NK-92 (cell line): Measurements from ENCODE around the gene G6PD.
"Not testable (repeated sequence)": the region's sequence is repeated elsewhere in the genome, so short reads cannot be mapped to it uniquely, and the experiment has no call there.

ENCODE experiments used
- DNase-seq: peaks from one replicate; lab custom pipeline; 2025; ENCODE audit not compliant: unreplicated experiment; lab: John Stamatoyannopoulos, UW

Gene G6PD

DNA sequence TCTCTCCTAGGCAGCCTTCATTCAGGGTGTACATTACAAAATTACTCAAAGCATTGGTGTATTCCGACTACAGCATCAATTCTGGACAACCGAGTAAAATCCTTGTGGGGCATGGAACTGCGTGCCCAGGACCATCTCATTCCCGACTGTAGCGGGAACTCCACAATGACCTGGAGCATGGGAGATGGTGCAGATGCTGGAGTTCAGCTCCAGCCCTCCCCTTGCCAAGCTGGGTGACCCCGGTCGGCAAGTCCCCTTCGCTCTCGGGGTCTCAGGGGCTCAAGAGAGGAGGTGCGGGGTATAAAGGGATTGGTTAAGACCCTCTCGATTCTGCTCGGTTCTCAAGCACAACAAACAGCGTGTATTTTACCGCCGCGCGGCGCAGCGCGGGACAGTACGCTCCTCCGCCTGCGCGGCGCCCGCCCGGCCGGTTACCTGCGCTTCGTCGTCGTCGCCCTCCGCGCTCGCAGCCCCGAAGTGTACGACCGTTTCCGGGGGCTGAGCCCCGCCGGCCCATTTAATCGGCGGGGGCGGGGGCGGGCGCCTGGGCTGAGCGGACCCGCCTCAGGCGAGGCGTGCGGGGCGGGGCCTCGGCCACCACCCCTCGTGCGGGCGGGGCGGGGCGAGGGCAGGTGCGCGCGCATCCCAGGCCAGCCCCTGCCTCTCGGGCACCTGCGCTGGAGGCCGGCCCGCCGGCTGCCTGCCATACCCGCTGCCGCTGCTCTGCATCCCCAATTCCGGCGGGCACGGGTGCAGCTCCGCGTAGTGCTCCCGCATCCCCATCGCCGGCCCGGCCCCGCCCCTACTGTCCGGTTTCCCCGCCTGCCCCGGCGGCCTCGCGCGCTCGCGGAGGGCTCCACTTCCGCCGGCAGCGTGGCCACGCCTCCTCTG, at the start of gene G6PD:
Gene G6PD (minus strand): TSS at position 493 of the 891 bp plus-strand sequence. CDS start 691 bp downstream, outside the sequence.
- no peak for DNase-seq

DNA sequence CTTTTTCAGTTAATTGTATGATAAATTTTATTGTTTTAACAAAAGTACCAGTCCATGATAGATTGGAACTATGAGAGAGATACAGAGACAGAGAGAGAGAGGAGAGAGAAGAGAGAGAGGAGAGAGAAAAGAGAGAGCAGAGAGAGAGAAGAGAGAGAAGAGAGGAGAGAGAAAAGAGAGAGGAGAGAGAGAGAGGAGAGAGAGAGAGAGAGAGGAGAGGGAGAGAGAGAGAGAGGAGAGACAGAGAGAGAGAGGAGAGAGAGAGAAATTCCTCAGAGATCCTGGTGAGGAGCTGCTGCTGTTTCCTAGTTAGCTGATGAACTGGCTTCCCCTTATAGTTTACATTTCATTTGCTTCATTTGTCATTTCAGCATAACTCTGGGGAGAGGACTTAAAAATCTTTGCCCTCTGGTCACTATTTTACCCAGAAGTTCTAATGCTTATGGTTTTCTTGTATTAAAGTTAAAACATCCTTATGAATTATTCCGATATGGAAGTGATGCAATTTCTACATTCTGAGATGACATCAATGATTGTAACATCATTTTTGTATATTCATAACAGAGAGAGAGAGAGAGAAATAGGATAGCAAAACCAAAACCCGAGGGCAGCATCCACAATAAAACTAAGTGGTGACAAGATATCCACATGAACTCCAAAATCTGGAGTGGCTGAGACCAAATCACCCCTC, 49.1 kb upstream of the G6PD start:
- DNase-seq: no peak

DNA sequence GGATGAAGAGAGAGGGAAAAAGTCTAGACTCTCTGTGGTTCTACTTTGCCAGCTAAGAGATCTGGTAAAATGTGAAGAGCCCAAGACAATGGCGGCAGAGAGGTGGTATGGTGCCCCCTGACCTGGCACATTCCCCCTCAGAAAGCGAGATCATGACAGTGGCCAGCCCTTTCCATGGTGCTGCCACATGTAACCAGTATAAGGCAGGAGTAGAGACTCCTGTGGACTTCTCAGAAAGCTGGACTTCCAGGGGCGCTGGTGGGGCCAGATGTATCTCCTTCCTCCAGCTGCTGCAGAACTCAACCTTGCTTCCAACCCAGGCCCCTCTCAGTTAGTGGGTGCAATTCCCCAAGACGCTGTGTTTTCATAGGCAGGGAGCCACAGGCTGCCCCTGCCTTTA, 47.8 kb upstream of the G6PD start:
- no peak for DNase-seq

DNA sequence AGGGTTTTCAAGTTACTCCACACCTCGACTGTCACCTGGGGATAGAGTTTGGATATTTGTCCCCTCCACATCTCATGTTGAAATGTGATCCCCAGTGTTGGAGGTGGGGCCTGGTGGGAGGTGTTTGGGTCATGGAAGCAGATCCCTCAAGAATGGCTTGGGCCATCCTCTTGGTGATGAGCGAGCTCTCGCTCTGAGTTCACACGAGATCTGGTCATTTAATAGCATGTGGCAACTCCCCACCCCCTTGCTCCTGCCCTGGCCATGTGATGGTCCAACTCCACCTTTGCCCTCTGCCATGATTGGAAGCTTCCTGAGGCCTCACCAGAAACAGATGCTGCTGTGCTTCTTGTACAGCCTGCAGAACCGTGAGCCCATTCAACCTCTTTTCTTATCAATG, 46.6 kb upstream of the G6PD start:
- no peak for DNase-seq

DNA sequence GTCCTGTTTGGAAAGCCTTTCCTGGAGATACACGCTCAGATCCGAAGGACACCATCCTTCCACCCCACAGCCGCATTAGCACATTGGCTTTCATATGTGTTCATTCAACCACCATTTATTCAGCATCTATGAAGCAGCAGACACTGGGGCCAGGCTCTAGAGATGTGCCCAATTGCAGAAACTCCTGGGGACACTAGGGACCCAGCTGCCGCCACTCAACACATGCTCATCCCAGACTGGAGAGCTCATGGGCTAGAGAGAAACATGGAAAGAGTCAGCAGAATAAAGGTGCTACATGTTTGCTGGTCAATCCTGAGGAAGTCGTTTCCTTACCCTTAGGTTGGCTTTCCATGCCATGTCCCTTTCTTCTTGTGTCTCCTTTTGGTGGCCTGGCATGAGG, 45.9 kb upstream of the G6PD start:
- no peak for DNase-seq

DNA sequence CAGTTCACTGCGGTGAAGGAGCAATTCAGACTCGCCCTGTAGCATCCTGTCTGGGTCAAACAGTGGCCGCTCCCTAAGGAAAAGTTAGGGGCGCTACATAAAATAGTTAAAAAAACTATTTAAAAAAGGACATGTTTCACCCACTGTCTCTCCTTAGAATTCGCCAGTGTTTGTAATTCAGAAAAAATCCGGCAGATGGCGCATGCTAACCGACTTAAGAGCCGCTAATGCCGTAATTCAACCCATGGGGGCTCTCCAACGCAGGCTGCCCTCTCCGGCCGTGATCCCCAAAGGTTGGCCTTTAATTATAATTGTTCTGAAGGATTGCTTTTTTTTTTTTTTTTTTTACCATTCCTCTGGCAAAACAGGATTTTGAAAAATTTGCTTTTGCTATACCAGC, 43.8 kb upstream of the G6PD start:
- not testable (repeated sequence) for DNase-seq

DNA sequence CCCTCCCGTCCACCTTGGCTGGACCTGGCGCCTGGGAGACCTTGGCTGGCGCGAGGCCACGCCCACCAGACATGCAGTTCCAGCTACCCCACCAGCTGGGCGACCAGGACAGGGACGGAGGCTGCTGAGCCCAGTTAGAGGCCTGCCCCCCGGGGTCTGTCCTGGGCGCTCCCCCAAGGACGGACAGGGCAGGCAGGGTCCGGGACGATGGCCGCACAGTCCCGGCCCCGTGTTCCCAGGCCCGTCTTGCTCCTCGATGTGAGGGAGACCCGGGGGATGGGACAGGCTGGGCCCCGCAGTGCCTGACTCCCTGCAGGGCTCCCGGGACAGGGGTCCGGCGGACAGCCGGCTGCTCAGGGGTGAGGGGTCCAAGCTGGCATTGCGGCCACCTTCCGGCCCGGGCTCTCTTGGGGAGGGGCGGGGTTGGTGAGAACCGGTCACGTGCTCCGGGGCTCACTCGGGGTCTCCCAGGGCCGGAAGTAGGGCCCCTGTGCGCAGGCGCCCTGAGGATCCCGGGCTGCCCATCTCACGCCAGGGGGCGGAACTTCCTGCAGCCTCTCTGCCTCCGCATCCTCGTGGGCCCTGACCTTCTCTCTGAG, 38.0 kb upstream of the G6PD start, which contains the start of gene CTAG1A:
Gene CTAG1A (plus strand): TSS at position 549 of the 599 bp plus-strand sequence. CDS start 74 bp downstream, outside the sequence.
- DNase-seq: not testable (repeated sequence)

DNA sequence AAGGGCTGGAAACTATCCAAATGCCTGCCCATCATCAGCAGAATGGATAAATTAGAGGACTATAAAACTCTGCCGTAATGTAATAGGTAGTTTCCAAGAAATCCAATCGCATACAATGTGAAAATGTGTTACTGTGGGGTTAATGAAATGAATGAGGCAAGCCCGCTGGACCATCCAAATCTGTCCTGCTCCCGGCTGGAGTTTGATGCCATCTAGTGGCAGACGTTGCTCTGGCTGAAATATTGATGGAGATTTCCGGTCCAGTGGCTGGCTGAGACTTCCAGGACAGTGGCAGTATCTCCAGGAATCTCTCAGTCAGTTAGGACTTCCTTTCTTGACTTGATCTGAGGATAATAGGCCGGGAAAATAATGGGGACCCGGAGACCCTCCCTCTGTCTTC, 36.3 kb upstream of the G6PD start:
- not testable (repeated sequence) for DNase-seq

DNA sequence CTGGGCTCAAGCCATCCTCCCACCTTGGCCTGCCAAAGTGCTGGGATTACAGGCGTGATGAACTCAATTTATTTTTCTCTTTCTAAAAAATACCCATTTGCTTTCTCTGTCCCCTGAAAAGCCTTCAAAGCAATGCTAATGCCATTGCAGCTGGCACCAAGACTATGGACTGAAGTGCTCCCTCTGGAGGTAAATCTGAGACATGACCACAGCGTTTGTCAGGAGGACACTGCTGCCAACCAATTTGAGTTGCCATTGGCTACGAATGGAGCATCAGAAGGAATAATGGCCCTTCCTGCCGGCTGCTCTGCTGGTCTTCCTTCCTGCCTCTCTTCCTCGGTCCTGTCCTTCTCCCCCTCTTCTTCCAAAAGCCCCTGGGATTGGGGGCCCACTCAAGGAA, 28.4 kb upstream of the G6PD start:
- not testable (repeated sequence) for DNase-seq

DNA sequence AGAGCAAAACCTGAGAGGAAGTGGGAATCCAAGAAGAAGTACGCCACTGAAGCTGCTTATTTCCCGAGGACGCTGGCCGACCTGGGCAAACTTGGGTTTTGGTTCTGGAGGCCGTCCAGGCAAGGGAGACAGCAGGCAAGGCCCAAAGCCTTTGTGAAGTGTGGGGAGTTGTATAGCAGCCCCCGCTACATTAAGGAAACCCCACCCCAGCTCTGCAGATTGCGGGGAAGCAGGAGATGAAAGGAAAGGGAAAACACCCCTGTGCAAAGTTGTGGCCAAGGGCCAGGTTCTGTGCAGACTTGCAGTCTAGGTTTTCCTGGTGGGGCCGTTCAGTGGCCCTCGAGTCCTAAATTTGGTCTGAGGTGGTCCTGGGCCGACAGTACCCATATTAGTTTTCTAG, 26.4 kb upstream of the G6PD start:
- not testable (repeated sequence) for DNase-seq

DNA sequence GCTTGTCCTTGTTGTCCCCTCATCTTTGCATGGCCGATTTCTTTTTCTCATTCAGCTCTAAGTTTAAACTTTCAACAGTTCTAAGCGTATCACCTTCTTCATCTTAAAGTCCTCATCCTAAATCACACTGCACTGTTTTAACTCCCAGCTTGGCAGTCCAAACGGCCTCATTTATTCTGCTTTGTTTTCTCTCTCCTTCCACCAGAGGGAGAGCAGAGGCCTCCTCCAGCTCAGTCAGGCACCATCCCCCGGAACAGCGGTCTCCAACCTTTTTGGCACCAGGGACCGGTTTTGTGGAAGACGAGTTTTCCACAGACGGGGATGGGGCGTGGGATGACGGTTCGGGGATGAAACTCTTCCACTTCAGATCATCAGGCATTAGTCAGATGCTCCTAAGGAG, 23.7 kb upstream of the G6PD start:
- DNase-seq: not testable (repeated sequence)

DNA sequence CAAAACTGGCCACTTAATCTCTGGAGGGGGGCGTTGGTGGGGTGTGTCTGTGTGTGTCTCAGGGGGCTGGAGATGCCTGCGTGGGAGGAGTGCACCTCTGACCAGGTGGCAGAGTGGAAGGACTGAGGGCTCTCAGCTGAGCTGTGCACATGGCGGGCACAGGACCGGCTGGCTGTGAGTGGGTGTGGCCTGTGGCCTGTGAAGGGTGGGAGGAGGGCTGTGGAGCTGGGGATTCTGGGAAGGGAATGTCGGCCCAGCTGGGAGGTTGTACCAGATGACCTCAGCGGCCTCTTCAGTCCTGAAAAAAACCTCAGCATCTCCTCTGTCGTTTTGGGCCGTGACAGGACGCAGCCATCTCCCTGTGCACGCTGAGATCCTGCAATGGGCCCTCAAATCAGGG, 15.6 kb upstream of the G6PD start:
- DNase-seq: not testable (repeated sequence)

DNA sequence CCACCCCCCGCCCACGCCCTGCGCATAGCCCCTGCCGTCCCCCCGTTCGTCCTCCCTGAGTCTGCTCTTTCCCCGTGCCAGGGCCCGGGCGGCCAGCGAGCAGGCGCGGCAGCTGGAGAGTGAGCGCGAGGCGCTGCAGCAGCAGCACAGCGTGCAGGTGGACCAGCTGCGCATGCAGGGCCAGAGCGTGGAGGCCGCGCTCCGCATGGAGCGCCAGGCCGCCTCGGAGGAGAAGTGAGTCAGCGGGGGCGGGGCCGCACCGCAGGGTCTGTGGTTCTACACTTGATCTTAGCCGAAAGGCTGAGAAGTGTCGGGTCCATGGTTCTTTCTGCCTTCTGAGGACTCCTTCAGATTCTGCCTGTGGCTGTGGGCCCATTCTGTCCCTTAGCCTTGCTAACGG, 13.7 kb upstream of the G6PD start:
- not testable (repeated sequence) for DNase-seq

DNA sequence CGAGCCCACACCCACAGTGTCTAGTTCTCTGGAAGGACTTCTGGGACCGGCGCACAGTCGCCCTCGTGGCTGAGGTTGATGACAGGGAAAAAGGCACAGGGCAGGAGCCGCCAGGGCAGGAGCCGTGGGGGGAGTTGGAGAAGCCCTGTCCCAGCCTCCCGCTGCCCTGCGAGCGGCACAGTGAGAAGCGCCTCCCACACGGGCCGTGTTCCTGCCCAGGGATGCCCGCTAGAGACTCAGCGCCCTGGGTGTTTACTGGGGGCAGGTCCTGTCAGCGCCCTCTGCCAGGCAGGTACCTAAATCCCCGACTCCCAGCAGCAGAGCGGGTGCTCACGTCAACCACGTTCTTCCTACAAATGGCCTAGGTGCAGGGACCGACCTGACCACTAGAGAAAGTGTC, 12.2 kb upstream of the G6PD start:
- DNase-seq: not testable (repeated sequence)

DNA sequence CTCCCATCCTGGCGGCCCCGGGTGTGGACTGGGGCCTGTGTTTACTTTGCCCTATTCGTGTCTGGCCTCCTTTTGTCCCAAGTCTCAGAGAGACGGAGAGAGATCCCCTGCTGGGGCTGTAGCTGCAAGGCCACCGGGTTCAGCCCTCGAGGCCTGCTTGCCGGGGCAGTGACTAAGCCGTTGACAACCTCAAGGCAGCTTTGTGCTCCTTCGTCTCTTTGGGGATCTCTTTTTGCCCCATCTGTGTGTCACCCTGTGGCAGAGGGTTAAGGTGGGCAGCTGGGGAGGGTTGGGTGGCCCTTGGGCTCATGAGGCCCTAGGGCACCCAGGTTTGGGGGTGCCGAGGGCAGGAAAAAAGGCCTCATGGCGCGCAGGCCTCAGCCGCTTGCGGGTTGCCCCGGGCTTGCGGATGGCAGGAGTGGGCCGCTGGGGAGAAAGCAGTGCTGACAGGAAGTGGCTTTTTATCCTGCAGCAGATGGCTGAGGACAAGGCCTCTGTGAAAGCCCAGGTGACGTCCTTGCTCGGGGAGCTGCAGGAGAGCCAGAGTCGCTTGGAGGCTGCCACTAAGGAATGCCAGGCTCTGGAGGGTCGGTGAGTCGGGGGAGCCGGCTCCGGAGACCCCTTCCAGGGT, 11.5 kb upstream of the G6PD start:
- DNase-seq: not testable (repeated sequence)

DNA sequence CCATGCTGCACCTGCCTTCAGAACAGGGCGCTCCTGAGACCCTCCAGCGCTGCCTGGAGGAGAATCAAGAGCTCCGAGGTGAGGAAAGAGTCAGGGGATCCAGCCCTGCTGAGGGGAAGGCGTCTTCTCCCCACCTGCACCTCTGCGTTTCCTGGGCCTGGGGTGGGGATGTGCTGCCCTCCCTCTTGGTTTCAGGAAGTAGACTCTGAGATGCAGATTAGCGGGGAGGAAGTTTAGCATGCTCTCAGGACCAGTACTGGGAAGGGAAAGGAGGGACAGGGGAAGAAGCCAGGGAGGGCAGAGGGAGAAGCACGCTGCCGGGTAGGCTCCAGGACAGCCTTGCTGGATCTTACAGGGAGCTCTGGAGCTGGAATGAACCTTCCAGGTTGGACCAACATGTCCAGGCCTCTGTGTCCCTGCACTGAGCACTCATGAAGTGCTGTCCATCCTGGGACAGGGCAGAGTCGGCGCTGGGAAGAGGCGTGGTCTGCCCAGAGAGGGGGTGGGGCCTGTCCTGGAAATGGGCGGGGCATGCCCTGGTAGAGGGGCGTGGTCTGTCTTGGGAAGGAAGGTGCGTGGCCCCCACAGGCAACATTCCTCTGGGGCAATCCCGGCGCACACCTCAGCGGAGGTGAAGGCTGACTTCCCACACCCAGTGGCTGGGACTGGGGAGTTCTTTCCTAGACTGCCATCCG, 5.6 kb upstream of the G6PD start:
- not testable (repeated sequence) for DNase-seq

DNA sequence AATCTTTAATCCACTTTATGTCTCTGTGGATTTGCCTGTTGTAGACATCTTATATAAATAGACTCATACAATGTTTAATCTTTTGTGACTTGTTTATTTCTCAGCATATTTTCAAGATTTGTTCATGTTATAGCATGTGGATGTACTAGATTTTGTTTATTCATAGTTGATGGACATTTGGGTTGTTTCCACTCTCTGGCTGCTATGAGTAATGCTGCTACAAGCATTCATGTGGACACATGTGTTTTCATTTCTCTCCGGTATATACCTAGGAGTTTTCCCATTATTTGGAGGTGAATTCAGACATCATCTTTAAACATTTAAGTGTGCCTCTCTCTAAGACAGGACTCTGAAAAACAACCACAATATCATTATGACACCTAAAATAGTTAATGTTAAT, 3.1 kb upstream of the G6PD start:
- no peak for DNase-seq

DNA sequence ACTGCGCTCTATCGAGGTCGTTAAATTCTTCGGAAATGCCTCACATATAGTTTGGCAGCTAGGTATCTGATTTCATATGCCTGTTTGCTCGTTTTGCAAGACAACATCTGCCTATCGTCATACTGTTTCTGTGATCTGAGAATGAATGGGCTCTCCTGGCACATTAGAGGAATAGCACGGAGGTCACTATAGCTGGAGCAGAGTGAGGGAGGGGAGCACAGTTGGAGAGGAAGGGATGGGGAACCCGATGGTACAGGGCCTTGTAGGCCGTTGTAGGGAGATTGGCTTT, 1.3 kb upstream of the G6PD start:
- no peak for DNase-seq

DNA sequence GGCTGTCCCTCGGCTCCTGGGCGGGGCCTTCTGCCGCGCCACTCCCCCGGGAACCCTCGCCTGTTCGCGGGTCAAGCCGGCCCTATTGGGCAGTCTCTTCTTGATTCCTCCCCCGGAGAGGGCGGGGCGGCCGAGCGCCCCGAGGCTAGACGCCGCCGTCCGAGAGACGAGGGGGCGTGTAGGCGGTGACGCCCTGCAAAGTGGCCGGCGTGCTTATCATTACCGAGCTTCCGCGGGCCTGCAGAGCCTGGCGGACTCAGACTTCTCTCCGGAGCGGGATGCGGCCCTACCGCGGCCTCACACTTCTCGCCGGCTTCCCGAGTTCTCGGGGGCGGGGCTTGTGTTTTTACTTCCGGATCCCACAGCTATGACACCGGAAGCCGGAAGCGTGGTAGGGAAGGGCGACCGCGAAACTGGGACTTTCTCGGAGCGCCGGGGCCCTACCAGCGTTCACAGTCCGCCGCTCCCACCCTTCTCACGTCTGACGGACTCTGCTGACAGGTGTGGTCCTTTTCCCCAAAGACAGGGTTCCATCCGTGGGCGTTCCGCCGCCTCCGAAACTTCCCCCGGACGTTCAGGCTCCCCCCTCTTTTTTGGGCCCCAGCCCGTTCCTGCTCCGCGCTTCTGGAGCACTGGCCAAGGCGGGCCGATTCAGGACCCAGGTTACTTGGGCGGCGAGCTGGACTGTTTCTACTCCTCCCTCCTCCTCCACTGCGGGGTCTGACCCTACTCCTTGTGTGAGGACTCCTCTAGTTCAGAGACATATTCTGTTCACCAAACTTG, 790 bp upstream of the G6PD start, which contains the start of gene IKBKG:
Gene IKBKG (plus strand): TSS at position 376 of the 783 bp plus-strand sequence. CDS start 4,383 bp downstream, outside the sequence.
- peak; percentile 20 for DNase-seq
